Dermis blood vessel endothelial cell (primary cell): ENCODE measurements around the gene SHOC2. TPM values are rescaled to one million over a fixed set of nuclear protein-coding genes. Genes with fewer than 3 reads are reported as not detected.

Experiments used
- DNase-seq: peaks from one replicate; pipeline ENCODE4 v3.0.0; 2010
- total RNA-seq: library from RNA; depleted of rRNA; stranded (reverse); fragments of >200 nt; gene quantifications from 2 replicates; pipeline ENCODE4 v1.2.3, GENCODE V29; 2014

SHOC2 gene
- total RNA-seq, result 62.3 and 70.6 TPM in 2 replicates

DNA sequence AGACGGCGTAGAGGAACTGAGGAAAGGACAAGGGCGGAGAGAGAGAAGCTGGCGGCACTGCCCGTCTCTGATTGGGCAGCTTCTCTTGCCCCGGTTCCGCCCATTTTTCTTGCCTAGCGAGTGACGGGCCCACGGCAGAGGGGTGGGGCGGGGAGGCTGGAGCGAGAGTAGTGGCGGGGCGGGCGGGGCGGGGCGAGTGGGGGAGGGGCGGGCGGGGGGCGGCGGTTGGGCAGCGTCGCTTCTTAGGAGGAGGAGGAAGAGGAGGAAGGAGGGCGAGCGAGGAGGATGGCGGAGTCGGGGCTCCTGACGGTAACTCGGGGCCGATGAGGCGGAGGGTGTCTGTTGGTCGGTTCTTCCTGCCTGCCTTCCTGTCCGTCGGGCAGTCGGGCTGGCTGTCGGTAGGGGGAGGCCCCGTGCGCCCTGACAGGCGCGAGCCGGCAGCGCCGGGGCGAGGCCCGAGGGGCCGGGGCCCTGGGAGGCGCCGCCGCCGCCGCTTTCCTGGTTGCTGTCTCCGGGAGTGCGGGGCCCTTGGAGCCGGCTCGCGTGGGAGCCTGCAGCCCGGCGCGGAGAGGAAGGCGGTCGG lies at the start of gene SHOC2:
Gene SHOC2, plus strand, starts transcription at position 256 of the 583 bp plus-strand sequence. CDS start 44,755 bp downstream, outside the sequence.
- no peak for DNase-seq

DNA sequence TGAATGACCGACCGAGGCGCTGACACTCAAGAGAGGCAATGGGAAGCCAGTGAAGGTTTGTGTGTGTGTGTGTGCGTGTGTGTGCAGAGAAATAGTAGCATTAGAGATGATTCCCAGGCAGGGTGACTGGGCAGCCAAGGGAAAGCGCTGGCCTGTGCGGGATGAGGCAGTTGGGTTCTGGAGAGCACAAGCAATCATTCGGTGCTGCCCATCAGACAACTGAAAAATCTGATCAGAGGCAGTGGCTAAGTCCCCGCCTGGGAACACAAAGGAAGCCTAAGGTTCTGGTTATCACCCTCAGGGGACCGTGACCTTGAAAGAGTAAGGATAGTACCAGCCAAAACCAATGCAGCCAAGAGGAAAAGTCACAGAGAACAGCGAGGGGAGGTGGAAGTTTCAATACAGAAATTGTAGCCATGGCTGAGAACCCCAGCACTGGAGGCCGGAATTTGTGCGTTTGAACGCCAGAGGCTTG lies 48.5 kb upstream of the SHOC2 start:
- DNase-seq, result no peak

DNA sequence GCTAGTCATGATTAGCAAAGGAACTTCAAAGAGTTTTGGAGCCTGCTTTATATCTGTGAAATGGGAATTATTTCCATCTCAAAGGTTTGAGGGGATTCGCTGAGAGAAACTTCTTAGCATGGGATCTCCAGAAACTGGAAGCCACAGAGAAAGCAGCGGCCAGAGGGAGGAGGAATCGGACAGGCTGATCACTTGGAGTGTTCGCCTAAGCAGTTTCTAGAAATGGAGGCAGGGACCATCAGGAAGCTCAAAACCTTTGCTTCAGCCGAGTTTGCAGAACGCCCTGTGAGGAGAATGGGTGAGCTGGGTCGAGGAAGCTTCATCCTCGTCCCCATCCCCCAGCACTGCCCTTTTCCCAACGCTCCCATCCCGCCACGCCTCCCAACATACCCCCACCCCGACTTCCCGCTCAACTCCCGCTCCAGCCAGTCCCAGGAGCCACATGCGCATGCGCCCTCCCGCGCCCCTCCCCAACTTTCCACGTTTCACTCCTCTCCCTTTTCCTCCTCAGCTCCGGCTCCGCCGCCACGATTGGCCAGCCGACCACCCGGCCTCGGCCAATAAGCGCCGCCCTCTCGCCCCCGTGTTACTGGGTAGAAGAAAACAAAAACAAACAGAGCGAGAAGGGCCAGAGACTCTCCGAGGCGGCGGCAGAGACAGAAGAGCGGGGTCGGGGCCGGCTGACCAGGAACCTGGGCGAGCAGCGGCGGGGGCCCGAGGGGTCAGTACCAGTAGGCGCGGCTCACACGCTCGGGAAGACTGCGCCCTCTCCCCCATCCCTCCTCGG lies 47.9 kb upstream of the SHOC2 start, which contains the start of gene PDCD4:
Gene PDCD4, plus strand, starts transcription at position 631 of the 787 bp plus-strand sequence. CDS start 4,100 bp downstream, outside the sequence.
- DNase-seq, result peak; percentile 99

DNA sequence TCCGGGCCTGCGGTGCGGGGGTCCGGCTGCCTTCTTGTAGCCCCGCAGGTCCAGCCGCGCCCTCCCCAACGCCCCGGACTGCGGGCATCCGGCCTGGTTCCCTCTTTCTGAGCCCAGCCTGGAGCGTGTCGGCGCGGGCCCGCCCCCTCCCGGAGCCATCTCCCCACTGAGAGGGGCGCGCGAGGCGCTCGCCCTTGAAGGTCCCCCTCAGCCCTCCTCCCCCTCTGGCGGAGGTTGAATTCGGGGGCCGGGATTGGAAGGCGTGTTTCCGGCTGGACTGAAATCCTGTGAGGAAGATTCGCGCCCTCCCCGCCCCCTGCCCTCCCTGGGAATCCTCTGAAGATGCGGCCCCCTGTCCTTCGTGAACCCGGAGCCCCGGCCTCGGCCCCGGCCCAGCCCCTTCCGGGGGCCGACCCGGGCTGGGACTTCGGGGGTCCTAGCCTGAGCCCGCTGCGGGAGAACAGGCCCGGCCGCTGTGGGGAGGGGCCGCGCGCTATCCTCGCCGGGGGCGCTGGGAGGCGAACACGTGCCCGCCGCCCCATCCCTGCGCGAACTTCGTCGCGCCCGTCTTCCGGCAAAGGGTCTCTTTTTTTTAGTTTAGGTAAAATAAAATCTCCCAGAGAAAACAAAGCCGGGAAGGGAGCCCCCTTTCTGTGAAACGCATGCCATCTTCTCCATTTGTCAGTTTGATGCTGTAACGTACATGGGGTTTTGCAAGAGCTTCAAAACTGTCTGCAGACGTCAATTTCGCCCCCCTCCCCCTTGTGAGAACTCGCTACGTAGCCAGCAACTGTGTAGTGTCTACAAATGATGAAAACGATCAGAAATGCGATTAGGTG lies 47.0 kb upstream of the SHOC2 start:
- peak; percentile 74 for DNase-seq

DNA sequence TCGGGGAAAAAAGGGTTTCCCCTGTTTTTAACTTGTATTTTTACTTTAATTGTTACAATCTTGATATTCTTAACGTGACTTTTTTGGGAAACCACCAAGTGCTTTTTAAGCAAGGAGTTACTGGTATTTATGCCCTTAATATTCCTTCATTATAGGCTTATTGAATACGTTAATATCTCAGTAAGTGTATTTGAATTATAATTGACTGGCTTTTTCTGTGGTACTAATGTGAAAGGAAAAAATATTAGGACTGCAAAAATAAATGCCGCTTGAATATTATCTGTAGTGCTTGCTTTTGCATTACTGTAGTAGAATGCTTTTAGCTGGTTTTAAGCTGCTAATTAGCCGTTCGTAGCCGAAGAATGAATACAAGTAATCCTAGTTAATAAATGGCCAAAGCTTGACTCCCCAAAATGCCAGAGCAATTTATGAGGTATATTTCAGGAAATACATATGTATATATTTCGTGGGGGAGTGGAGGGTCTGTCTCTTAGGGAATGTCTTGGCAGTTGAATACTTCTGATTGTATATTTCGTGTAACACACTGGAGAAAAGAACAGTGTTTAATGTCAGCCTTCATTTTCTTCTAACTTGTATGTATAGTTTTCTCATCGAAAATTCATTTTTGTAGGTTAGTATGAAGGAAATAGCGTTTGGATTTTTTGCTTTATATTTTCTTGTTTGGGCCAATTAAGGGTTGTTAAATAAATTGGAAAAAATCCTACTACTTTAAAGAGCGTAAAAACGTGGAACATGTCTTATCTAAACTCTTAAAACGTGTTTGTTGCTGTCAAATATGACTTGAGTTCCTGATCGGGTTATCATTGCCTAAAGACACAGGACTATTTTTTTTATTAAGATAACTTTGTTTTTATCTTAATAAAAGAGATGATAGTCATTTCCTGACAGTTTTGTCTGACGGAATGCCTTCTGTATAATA lies 46.1 kb upstream of the SHOC2 start:
- DNase-seq, result no peak

DNA sequence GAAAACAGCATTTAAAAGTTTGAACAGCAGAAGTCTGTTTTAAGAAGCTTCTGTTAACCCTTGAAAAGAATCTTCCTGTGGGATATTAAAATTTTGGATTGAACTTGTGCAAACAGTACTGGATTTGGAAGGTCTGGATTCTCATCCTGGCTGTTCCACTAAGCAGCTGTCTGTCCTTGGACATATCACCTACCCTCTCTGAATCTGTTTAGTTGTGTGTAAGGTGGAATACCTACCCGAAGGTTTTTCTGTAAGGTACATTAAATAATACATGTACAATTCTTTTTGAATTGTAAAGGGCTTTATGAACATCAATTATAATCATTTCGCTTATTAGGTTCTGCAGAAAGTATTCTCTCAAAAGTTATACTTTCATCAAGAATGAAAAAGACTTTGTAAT lies 45.5 kb upstream of the SHOC2 start:
- DNase-seq, result no peak

DNA sequence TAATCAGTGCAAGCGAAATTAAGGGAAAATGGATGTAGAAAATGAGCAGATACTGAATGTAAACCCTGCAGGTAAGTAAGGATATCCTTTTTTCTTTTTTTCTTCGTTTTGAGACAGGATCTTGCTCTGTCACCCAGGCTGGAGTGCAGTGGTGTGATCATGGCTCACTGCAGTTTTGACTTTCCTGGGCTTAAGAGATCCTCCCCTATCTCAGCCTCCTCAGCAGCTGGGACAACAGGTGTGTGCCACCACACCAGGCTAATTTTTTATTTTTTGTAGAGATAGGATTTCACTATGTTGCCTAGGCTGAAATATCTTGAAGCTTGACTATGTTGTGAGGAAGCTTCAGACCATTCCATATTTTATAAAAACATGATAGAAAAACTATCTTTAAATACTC lies 43.4 kb upstream of the SHOC2 start:
- no peak for DNase-seq

DNA sequence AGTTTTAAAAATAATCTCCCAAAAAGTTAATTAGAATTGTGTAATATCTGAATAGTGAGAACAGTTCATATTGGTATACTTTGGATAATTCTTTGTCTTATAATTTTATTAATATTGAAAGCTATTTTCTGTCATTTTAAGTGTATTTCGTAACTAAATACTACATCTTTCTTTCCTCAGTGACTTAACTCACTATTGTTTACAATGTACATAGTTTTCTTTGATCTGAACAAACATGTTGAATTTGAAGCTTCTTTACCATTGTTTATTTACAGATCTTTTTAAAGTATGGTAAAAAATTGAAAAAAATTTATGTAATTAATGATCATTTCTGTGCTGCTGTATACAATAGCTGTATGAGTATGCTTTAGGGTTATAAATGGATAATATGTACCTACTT lies 42.6 kb upstream of the SHOC2 start:
- DNase-seq, result no peak

DNA sequence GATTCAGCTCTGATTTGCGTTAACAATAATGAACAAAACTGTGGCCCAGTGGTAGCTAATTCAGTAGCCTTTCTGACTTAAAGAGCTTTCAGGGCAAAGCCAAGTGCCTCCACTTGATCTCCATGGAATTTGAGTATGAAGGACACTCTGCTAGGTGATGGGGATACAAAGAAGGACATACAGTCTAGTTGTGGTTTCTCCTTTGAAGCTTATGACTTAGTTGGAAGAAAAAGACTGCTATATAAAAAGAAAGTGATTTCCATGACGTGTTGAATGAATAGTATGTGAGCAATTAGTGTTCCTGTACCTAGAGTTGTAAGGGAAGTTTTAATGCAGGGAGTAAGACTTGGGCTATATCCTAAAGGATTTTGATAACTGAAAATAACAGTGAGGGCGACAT lies 39.4 kb upstream of the SHOC2 start:
- no peak for DNase-seq

DNA sequence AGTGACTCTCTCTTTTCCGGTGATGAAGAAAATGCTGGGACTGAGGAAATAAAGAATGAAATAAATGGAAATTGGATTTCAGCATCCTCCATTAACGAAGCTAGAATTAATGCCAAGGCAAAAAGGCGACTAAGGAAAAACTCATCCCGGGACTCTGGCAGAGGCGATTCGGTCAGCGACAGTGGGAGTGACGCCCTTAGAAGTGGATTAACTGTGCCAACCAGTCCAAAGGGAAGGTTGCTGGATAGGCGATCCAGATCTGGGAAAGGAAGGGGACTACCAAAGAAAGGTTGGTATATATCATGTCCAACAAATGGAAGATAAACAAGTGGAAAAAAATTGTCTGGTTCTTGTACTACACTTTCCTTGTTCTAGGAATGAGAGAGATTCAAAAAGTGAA lies 38.2 kb upstream of the SHOC2 start:
- DNase-seq, result no peak

DNA sequence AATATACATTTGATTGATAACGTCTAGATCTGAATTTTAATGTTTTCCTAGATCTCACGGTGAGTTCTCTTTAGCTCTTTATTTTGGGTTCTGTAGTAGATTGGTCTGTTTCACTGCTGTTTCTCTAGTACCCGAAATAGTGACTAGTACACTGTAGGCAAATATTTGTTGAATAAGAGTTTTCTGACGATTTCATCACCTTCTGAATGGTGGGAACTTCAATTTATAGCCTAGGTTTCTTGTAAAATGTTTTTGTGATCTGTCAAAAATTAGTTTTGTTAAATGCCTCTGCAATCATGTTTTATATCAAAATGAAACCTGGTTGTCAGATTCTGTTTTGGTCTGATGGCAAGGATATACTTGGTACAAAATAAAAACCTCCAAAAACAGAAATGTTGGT lies 37.5 kb upstream of the SHOC2 start:
- no peak for DNase-seq

DNA sequence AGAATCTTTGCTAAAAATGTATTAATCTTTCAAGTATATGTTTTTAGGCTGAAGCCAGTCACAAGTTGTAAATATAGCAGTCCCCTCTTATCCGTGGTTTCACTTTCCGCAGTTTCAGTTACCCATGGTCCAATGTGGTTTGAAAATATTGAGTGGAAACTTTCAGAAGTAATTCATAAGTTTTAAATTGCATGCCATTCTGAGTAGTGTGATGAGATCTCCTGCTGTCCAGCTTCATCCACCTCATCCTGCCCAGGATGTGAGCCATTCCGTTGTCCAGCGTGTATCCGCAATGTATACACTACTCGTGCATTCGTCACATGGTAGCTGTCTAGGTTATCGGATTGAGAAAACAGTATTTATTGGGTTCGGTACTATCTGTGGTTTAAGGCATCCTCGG lies 35.5 kb upstream of the SHOC2 start:
- DNase-seq, result peak; percentile 70

DNA sequence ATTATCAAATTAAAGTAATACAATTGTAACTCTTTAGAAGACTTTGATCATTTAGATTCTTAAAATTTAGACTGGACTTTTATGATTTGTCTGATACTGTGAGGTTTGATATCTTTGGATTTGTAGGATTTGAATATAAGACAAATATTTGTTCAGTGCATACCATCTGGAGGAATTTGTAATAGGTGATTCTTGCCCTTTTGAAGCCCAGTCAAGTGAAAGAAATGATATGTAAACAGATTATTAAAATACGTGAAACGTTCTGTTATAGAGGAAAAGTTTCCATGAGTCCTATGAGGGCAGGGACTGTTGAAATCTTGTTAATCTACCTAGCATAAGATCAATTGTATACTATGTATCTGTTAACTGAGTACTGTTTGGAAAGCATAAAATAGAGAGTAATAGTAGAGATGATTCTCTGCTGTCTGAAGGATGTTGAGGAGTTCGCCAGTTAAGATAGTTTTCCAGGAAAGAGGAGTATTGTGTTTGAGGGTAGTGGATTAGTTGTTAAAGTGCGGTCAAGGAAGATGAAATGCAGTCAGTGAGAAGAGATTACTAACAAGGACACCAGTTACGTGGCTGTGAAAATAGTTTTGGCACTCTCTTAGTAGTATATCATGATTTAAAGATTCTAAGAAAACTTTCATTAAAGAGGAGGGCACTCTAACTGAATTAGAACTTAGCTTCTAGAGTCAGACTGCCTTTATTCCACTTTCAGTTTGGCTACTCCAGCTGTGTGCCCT lies 33.3 kb upstream of the SHOC2 start:
- no peak for DNase-seq

DNA sequence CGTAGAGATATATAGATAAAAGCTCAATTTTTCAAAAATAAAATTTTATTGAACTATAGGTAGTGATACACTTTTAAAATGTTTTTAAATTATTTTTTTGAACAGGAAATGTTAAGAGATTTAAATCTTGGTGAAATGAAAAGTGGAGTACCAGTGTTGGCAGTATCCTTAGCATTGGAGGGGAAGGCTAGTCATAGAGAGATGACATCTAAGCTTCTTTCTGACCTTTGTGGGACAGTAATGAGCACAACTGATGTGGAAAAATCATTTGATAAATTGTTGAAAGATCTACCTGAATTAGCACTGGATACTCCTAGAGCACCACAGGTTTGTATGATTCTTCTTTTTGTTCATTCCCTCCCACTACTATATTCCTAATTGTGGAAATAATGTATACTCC lies 31.8 kb upstream of the SHOC2 start:
- DNase-seq, result no peak

DNA sequence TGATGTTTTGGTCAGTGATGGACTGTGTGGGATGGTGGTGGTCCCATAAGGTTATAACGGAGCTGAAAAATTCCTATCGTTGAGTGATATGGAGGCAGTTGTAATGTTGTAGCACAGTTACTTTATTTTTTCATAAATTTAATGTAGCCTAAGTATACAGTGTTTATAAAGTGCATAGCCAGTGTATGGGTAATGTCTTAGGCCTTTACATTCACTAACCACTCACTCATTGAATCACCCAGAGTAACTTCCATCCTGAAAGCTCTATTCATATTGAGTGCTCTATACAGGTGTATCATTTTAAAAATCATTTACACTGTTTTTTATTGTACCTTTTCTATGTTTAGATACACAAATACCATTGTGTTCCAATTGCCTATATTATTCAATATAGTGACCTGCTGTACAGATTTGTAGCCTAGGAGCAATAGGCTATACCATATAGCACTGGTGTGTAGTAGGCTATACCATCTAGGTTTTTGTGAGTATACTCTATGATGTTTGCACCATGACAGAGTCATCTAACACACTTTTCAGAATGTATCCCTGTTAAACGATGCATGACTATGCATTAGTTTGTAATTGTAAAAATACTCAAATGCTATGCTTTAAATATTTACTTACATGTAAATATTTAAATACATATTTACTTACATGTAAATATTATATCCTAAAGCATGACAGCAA lies 26.7 kb upstream of the SHOC2 start:
- no peak for DNase-seq

DNA sequence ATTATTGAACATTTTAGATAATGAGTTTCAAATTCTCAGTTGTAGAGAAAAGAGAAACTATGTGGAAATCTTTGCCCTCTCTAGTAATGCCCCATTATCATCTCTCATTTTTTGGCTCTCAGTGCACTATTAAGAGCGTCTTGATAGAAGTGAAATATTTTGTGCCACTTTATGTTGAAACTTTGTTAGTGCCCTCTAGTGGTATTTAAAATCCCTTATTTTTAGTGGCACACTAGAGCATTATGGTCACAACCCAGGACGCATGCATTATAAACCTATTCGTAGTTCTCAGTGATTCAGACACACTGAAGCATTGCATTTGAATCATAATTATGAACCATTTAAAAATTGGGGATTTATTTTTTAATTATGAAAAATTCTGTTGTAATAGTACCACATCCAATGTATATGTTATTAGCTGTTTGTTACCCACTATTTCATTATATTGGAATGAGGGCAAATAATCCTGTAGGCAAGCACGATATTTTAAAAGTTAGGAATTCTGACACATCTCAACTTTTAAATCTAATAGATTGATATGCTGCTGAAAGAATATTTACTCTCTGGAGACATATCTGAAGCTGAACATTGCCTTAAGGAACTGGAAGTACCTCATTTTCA lies 25.7 kb upstream of the SHOC2 start:
- peak; percentile 68 for DNase-seq

DNA sequence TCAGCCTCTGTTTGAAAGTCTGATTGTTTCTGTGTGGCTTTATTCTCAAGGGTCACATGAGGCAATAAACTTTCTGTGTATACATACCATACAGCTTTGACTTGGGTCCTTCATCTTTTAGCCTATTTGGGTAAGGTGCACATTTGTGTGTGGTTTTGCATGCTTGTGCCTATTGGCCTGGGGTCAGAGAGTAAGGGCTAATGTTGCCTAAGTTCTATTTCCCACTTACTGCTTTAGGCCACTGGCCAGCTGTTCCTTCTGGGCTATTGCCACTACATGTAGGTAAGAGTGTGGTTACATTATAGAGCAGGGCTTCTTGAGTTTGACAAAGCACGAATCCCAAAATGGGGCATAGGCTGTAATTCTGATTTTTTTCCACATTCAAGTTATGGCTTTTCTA lies 22.2 kb upstream of the SHOC2 start:
- no peak for DNase-seq

DNA sequence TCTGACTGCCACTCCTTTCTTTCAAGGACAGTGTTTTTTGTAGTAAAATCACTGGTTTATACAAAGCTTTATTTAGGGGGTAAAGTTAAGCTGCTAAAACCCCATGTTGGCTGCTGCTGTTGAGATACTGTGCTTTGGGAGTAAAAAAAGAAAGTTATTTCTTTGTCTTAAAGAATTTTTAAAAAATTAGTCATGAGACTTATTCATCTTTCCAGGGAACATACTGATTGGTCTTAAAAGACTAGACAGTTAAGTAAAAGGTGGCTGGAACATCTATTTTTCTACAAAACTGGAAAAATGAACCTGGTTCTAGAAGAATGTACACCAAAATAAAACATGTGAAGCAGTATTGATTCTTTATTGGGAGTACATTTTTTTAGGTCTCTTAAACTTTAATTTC lies 21.0 kb upstream of the SHOC2 start:
- DNase-seq, result no peak

DNA sequence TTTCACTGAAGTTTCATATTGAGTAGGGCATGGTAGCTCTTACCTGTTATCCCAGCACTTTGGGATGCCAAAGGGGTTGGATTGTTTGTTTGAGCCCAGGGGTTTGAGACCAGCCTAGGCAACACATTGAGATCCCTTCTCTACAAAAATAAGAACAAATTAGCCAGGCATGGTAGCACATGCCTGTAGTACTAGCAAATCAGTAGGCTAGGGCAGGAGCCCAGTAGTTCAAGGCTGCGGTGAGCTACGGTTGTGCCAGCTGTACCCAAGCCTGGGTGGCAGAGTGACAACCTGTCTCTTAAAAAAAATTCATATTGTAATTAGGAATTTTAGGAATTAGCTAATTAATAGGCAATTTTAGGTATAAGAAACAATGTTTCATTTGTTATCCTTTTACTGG lies 18.4 kb upstream of the SHOC2 start:
- no peak for DNase-seq
